WTC11 (cell line): Measurements from ENCODE around the gene RAP1GAP.

Experiments
- ATF3 ChIP-seq: sonication (generic); formaldehyde crosslinking; conservative IDR thresholded peaks from 2 replicates; pipeline ENCODE4 v1.8.1; 2022; ENCODE audit warnings: mild to moderate bottlenecking, missing genetic modification reagents
- CREB1 ChIP-seq: sonication (generic); formaldehyde crosslinking; IDR thresholded peaks from 2 replicates; pipeline ENCODE4 v1.8.0; 2023; ENCODE audit warnings: mild to moderate bottlenecking, missing genetic modification reagents
- CREM ChIP-seq: sonication (generic); formaldehyde crosslinking; IDR thresholded peaks from 2 replicates; pipeline ENCODE4 v1.8.1; 2022; ENCODE audit warnings: mild to moderate bottlenecking, missing genetic modification reagents, moderate library complexity
- CTCF ChIP-seq: fragments of 200-600 bp; IDR thresholded peaks from 2 replicates; pipeline ENCODE4 v1.8.0; 2022; ENCODE audit warnings: antibody characterized with exemption
- E2F4 ChIP-seq: sonication (generic); formaldehyde crosslinking; IDR thresholded peaks from 2 replicates; pipeline ENCODE4 v1.8.1; 2022; ENCODE audit warnings: low read depth, mild to moderate bottlenecking, moderate library complexity, missing genetic modification reagents, borderline replicate concordance
- ESRRA ChIP-seq: sonication (generic); formaldehyde crosslinking; IDR thresholded peaks from 2 replicates; pipeline ENCODE4 v1.8.1; 2022; ENCODE audit warnings: mild to moderate bottlenecking, missing genetic modification reagents, borderline replicate concordance
- MAX ChIP-seq: sonication (generic); formaldehyde crosslinking; IDR thresholded peaks from 2 replicates; pipeline ENCODE4 v1.8.0; 2022; ENCODE audit warnings: mild to moderate bottlenecking, missing genetic modification reagents
- NFE2L1 ChIP-seq: sonication (generic); formaldehyde crosslinking; IDR thresholded peaks from 2 replicates; pipeline ENCODE4 v1.8.1; 2023; ENCODE audit warnings: missing genetic modification reagents
- PRDM15 ChIP-seq: sonication (generic); formaldehyde crosslinking; IDR thresholded peaks from 2 replicates; pipeline ENCODE4 v1.8.0; 2022; ENCODE audit warnings: missing genetic modification reagents
- SP1 ChIP-seq: sonication (generic); formaldehyde crosslinking; conservative IDR thresholded peaks from 2 replicates; pipeline ENCODE4 v1.8.1; 2022; ENCODE audit warnings: missing genetic modification reagents
- USF2 ChIP-seq: sonication (generic); formaldehyde crosslinking; IDR thresholded peaks from 2 replicates; pipeline ENCODE4 v1.8.1; 2023; ENCODE audit warnings: mild to moderate bottlenecking, missing genetic modification reagents, moderate library complexity
- ZBTB21 ChIP-seq: sonication (generic); formaldehyde crosslinking; IDR thresholded peaks from 2 replicates; pipeline ENCODE4 v1.8.1; 2023; ENCODE audit warnings: mild to moderate bottlenecking, missing genetic modification reagents, borderline replicate concordance
- ZNF219 ChIP-seq: sonication (generic); formaldehyde crosslinking; IDR thresholded peaks from 2 replicates; pipeline ENCODE4 v1.8.0; 2023; ENCODE audit warnings: missing genetic modification reagents, mild to moderate bottlenecking, borderline replicate concordance
- ZNF281 ChIP-seq: sonication (generic); formaldehyde crosslinking; IDR thresholded peaks from 2 replicates; pipeline ENCODE4 v1.8.0; 2023; ENCODE audit warnings: mild to moderate bottlenecking, missing genetic modification reagents

GRCh38 chr1:21624571-21625389 lies 44.4 kb downstream of the RAP1GAP start:
- TF ChIP-seq CTCF (no peak), NFE2L1 (CRISPR knock-in tag) (no peak), ZNF281 (no peak), CREM (CRISPR knock-in tag) (no peak), E2F4 (CRISPR knock-in tag) (no peak), ATF3 (CRISPR knock-in tag) (no peak), SP1 (no peak), ZNF219 (CRISPR knock-in tag) (no peak), PRDM15 (CRISPR knock-in tag) (no peak), CREB1 (CRISPR knock-in tag) (no peak), ESRRA (CRISPR knock-in tag) (no peak), MAX (CRISPR knock-in tag) (no peak), ZBTB21 (no peak), USF2 (no peak)
